Right renal cortex interstitium (tissue), 3 donors: ENCODE measurements around the gene SMAD4. TPM values are rescaled to one million over a fixed set of nuclear protein-coding genes. Genes with fewer than 3 reads are reported as not detected.

Experiments
- DNase-seq, 3 donors: peaks; one replicate each; pipeline ENCODE4 v3.0.0-alpha.2; 2013; ENCODE audit warnings: low read depth in 3 of 3, low spot score in 2 of 3
- polyA plus RNA-seq, 3 donors: library from polyadenylated mRNA; unstranded; fragments of 120-200 nt; gene quantifications; one replicate each; pipeline ENCODE4 v1.2.1, GENCODE V29; 2013; ENCODE audit not compliant: insufficient read length in 3 of 3

Gene SMAD4
- polyA plus RNA-seq, 3 donors = 173 to 182 (median 175) TPM

- no peak for DNase-seq
Measured at GRCh38 chr18:51020536-51020935, 9.5 kb upstream of the SMAD4 start.

- no peak for DNase-seq
Measured at GRCh38 chr18:51021226-51021965, 8.6 kb upstream of the SMAD4 start.

- DNase-seq = no peak
Measured at GRCh38 chr18:51025512-51025911, 4.5 kb upstream of the SMAD4 start.

DNA sequence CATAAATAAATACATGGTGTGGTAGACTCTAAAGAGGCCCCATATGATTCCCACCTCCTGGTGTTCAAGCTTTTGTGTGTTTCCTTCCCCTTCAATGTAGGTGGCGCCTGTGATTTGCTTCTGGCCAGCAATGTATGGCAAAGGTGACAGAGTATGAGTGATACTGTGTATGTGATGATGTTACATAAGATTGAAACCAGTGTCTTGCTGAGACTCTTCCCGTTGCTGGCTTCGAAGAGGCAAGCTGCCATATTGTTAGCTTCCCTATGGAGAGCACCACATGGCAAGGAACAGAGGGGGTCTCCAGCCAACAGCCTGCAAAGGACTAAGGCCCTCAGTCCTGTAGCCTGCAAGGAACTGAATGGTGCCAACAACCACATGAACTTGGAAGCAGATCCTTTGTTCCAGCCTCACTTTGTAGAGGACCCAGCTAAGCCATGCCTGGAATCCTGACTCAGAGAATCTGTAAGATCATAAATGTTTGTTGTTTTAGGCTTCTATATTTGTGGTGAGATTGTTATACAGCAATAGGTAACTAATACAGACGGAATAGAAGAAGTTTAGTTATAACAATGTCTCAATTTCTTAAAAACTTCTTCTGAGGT, 1.7 kb upstream of the SMAD4 start:
- DNase-seq = no peak

DNA sequence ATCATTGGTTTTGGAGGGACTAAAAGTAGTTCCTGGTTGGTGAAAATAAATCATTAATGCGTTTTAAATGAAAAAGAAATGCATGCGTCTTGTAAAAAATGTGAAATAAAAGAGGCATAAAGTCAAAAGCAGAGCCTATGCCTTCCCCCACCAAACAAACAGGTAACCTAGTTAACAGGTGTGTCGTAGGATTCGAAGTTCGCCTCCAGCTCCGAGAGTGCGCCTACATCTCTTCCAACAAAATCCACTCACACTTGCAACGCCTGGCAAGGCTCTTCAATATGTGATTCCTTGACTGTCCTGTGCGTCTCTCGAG, 677 bp upstream of the SMAD4 start:
- no peak for DNase-seq

DNA sequence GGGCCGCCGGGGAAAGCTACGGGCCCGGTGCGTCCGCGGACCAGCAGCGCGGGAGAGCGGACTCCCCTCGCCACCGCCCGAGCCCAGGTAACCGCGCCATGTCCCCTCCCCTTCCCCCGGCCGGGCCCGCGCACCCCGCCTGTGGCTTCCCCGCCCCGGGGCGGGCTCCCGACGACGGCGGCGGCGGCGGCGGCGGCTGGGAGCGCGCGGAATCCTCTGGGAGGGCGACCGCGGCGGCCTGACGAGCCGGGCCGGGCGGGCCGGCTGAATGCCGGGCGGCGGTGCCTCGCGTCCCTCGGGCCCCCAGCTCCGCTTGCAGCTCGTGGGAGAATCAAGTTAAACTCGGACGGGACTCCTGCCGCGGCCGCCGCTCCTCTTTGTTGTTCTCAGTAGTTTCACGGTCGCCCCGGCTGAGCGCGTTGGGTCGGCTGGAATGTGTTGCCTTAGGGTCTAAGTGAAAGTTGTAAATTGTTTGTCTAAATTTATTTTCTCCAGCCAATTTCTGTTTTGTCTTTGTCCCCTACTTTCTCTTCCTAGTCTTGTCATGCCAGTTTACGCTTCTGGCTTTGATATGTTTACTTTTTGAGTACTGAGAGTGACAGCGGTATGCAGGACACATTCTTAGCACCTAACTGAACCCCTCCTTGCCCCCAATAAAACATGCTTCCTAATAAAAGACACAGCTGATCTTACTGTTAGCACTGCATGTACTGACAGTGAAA, 685 bp downstream of the SMAD4 start:
- no peak for DNase-seq

DNA sequence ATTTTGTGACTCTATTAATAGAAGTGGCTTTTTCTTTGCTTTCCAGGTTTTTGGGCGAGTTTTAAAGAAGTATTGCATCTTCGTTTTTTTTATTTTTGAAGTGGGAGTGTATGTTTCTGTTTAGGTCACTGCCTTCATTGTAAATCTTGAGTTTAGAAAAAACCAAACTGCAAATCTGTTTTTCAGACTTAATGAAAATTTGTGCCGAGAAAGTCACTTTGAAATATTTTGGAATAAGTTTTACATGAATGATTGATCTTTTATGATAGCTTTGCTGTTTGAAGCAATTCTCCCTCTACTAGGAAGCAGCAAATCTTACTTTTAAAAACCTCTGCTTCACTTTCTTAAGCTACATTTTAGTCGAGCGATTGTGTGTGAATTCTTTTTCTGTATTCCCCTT, 2.2 kb downstream of the SMAD4 start:
- DNase-seq = no peak

GRCh38 chr18:51037230-51037629, 7.2 kb downstream of the SMAD4 start:
- DNase-seq = no peak

GRCh38 chr18:51038110-51038509, 8.1 kb downstream of the SMAD4 start:
- DNase-seq = no peak

DNA sequence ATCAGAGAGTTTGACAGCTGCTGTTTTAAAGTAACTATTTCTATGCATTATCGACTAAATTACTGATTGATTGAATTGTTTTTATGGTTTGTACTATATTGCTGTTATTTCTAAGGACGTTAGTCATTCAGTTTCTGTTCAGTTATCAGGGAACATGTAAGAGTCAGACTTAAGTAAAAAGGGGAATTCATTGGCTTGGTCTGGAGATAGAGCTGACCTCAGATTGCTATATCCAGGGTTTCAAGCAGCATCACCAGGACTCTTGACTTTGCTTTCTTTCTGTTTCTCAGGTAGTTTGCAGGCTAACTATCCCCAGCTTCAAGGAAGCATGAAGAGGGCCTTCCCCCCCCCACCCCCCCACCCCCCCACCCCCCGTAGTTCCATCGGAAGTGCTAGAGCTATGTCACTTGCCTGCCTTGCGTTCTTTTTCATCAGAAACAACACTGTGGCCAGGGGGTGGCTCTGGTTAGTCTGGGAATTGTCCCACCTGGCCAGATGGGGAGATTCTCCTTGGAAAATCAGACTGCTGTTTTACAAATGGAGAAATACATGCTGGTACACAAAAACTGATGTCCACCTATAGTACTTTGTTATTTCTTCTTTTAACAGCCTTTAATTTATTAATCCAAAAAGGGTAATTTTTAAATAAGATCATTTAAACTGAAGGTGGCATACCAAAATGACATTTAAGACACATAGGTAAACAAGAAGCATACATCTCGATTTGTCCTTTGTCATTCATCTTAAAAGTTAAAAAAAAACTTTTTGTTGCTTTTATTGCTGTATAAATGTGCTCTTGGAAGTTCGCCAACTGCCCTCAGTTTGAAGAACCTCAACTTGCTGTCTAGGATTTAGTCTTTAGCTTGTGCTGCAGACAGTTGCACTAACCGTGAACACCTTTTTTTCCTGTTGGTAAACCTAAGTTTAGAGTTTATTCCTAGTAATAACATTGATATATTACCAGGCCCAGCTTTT, 9.4 kb downstream of the SMAD4 start:
- DNase-seq = no peak

DNA sequence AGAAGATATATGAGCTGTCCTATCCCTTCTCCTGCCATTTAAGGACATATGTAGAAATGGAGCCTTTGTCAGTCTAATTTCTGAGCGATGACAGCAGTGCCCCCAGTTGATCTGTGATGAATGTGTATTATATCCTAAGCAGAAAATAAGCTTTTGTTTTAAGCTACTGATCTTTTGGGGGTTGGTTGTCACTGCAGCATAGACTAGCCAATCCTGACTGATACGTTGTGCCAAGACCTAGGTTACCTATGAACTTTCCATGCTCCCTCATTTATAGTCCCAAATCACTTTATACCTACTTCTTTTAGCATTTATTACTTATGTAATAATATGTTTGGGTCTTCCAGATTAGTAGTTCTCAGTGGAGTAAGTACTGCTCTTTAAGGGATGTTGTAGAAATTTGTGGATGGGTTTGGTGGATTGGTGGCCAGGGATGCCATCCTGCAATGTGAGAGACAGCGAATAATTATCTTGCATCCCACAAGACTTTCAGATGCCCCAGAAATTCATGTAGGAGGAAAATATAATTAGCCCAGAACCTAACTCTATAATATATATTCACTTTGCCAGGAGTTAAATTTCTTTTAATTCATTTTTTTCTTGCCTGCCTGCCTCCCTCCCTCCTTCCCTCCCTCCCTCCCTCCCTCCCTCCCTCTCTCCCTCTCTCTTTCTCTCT, 11.8 kb downstream of the SMAD4 start:
- DNase-seq = no peak

- no peak for DNase-seq
Measured at GRCh38 chr18:51044928-51045585, 15.0 kb downstream of the SMAD4 start.

DNA sequence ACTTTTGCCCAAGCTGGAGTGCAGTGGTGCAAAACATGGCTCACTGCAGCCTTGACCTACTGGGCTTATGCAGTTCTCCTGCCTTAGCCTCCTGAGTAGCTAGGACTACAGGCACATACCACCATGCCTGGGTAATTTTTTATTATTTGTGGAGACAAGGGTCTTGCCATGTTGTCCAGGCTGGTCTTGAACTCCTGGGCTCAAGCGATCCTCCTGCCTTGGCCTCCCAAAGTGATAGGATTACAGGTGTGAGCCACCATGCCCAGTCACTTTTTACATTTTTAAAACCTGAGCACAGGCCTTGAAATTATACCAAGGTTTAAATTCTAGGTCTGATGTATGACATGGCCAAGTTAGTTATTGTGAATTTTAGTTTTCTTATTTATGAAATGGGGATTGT, 18.2 kb downstream of the SMAD4 start:
- no peak for DNase-seq

DNA sequence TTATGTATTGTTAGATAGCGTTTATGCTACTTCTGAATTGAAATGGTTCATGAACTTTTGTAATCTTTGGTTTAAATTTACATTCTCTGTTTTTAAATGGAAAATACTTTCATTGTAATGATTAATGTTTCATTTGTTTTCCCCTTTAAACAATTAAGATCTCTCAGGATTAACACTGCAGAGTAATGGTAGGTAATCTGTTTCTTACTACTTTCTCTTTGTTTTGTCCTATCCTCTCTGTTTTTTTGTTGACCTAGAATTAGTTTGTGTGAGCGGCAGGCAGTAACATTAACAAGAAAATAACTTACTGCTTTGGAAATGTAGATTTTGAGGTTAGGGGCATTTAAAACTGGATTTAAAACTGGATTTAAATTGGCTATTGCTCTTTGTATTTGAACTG, 19.1 kb downstream of the SMAD4 start:
- DNase-seq = no peak

DNA sequence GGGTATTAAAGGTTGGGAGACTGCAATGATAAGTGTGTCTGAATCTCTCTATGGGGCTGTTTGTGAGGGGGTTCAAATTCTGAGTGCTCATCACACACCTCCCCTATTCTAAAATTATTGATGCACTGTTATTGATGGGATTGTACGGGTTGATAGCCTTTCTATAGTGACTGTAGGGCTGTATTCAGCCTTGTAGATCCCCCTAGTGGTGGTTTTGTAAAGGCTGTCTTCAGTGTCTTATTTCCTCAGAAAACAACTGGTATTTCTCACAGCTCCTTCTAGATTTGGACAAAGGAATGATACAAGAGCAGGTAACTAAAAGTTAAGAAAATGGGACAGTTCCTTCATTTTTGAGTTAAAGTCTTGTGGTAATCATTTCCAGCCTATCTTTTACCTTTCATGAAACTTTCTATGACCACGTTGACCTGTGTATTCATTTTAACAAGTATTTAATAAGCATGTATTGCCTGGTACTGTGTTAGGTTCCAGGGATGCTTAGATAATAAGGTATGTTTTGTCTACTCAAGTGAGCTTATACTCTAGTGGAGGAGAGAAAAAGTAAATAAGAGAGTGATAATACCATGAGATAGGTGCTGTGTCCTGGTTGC, 21.2 kb downstream of the SMAD4 start:
- no peak for DNase-seq

DNA sequence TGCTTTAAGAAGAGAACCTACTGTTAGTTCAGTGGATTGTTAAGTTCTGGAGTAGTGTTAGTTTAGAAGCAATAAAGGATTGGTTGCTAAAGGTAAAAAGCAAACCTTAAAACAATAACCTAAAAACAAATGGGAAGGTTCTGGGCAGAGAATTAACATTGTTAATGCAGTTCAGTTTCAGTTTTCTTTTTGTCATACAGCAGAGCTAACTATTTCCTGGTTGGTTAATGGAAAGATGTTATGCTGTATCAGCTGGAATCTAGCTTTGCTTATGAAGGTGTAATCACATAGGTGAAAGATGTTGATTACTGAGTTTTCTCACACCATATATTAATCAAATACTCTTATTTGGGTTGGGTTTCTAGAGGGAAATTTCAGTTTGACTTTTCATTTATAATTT, 23.8 kb downstream of the SMAD4 start:
- no peak for DNase-seq

- DNase-seq = no peak
Measured at GRCh38 chr18:51054764-51055163, 24.8 kb downstream of the SMAD4 start.

DNA sequence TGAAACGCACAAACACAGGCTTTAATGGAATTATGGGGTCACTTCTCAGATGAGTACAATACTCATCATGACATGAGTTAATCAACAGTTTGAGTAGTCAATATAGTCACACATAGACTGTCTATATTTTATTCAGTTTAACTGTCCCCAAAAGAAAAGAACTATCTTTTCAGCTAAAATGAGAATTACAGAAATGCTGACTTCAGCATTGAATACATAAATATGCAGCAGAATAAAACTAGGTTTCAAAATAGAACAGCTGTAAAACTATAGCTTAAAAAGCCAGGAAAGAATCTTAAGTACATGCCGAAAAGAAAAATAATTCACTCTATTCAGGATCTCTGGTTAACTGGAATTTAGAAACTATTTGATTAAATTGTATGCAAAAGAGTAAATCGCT, 30.0 kb downstream of the SMAD4 start:
- no peak for DNase-seq

DNA sequence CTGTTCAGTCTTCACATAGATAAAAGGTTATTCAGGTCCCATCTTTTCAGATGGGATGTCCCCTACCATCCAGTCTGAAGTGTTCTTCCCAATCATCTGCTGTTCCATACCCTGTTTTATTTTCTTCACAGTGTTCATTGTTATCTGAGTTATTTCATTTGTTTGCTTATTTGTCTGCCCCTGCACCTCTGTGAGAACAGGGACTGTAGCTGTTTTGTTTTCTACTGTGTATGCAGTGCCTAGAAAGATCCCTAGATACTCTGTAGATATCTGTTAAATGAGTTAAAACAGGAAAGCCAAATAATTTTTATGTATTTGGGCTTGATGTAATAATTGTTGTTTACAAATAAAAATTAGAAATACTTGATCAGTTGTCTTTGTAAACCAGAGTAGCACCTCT, 34.2 kb downstream of the SMAD4 start:
- DNase-seq = no peak

DNA sequence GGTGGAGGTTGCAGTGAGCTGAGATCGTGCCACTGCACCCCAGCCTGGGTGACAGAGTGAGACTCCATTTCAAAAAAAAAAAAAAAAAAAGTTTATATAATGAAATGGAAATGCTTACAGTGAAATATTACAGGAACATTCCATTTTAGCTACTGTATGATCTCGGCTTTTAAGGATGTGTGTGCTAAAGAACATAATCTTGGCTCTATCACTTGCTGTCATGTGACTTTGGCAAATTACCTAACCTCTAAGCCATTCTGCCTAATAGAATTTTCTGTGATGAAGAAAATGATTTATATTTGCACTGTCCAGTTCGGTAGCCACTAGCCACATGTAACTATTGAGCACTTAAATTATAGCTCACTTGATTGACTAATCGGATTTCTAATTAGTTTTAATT, 36.3 kb downstream of the SMAD4 start:
- no peak for DNase-seq
